ENCODE results near the gene SLC16A3. TPM values are rescaled to one million over a fixed set of nuclear protein-coding genes. Genes with fewer than 3 reads are reported as not detected.

The SLC16A3 gene
- total RNA-seq, 1 experiment from 2014 or later: 198 TPM

DNA sequence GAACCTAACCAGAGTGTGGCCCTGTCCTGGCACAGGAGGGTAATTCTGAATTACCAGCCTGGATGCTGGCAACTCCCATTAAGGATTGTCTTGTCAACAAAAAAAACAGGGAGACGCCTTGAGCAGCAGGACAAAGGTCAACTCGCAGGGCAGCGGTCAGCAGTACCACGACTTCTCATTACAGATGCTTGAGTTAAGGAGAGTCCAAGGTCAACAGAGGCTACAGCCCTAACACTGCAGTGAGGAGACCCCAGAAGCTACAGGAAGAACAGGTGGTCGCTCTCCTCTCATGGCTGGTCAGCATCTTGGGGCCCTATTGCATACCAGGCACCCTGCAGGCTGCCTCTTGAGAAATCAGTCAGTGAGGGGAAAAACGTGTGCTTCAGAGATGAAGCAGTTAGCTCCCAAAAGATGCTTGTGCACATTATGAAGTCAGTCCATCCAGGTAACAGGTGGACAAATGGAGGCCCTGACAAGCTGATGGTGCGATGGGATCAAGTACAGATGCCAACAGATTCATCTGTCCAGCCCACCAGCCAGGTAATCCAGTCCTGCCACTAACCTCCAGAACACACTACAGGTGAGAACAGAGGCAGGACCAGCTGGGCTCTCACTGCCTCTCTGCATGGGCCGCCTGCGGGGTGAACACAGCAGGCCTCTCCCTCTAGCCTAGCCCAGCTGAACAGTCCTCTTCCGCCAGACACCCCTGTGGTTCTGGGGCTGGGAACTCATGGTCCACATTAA, 40.5 kb downstream of the SLC16A3 start:
- TF ChIP-seq EZH2 (IDR thresholded peaks at IDR 0.05; ENCODE audit: low read depth): no peak
- TF ChIP-seq, protein P1, sequence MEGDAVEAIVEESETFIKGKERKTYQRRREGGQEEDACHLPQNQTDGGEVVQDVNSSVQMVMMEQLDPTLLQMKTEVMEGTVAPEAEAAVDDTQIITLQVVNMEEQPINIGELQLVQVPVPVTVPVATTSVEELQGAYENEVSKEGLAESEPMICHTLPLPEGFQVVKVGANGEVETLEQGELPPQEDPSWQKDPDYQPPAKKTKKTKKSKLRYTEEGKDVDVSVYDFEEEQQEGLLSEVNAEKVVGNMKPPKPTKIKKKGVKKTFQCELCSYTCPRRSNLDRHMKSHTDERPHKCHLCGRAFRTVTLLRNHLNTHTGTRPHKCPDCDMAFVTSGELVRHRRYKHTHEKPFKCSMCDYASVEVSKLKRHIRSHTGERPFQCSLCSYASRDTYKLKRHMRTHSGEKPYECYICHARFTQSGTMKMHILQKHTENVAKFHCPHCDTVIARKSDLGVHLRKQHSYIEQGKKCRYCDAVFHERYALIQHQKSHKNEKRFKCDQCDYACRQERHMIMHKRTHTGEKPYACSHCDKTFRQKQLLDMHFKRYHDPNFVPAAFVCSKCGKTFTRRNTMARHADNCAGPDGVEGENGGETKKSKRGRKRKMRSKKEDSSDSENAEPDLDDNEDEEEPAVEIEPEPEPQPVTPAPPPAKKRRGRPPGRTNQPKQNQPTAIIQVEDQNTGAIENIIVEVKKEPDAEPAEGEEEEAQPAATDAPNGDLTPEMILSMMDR (conservative IDR thresholded peaks at IDR 0.05): no peak
- Histone ChIP-seq H4K20me1 (ENCODE audit: insufficient read depth) (peaks cover 83% of the 10 kb centered on the region), H3F3A (ENCODE audit: insufficient read depth, low read depth) (peaks cover 47% of the 10 kb centered on the region), H3K79me2 (ENCODE audit: low read depth) (peaks cover 86% of the 10 kb centered on the region), H2AFZ (no peak overlapping the region), H3K36me3 (ENCODE audit: low read depth) (peaks cover 27% of the 10 kb centered on the region), H3K27ac (no peak overlapping the region), H3K27me3 (ENCODE audit: insufficient read depth, low read depth) (no peaks in the 10 kb centered on the region), H3K9me3 (ENCODE audit: insufficient read depth, low read depth) (no peaks in the 10 kb centered on the region), H3K4me1 (replicated peaks; ENCODE audit: insufficient read depth) (peaks cover 46% of the 10 kb centered on the region), H3K4me3 (no peak overlapping the region), H3K4me2 (no peak overlapping the region), H3K9me2 (ENCODE audit: insufficient read depth) (no peaks in the 10 kb centered on the region)
- CTCF ChIA-PET: no interaction called here
- intact Hi-C loops (cut with micrococcal nuclease; ENCODE audit: unreplicated experiment): no loop called here
- DNase-seq: no peak
- POLR2A ChIA-PET (ENCODE audit: unreplicated experiment): interaction anchor here (0.7 kb wide), 1 partner anchor 246 kb away, joined by 3 read pairs; the partner anchor contains the start of gene LRRC45
- BruUV-seq (replicated peaks): no TSS peak

DNA sequence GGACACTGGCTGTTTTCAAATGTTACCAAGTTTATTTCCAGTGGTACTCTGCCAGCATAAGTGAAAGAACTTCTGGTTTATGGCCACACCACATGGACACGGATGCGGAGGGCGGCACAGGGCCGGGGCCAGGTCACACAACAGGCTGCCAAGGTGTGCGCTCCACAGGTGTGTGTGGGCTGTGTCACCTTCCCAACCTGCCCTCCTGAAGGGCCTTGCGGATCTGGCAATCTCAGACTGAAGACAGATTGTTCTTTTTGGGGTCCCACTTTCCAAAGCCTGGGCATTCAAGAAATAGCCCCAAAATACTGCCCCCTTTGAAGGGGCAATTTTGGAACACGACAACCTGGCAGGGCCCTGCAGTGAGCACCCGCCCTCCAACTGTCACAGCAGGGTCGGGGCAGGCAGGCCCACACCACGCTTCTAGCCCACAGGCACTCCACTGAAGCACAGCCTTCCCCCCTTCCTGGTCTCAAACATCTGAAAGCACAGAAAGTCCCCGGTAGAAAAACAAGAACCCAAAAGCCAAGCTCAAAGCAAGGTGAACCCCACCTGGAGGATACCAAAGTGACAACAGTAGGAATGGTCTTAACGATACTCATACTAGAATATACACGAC, 41.1 kb downstream of the SLC16A3 start:
- intact Hi-C loops (cut with micrococcal nuclease; ENCODE audit: unreplicated experiment): no loop called here
- no peak overlapping the region for H2AFZ ChIP-seq
- POLR2A ChIA-PET (ENCODE audit: unreplicated experiment): interaction anchor here (0.7 kb wide), 1 partner anchor 247 kb away, joined by 3 read pairs; the partner anchor contains the start of gene LRRC45

DNA sequence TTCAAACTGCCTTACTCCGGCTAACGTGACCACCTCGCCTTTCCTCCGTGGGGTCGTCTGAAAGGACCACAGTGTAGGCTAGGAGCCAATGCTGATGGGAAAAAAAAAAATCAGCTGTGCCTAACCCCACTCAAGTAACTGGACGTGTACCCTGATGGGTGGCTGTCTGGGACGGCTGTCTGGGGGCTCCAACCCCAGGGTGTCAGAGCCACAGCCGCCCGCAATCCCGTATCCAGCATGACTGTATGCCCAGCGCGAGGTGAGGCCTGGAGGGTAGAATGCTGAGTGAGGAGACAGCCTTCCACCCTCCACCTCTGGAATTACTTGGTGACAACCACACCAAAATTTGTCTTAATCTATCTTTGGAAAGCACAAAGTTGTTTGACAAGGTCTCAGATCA, 41.8 kb downstream of the SLC16A3 start:
- DNase-seq: no peak
- no peak for TF ChIP-seq EZH2 (IDR thresholded peaks at IDR 0.05; ENCODE audit: low read depth)
- TF ChIP-seq, protein P1 (conservative IDR thresholded peaks at IDR 0.05): no peak
- H3F3A ChIP-seq (ENCODE audit: insufficient read depth, low read depth): peaks cover 39% of the 10 kb centered on the region
- H3K4me3 ChIP-seq: no peak overlapping the region
- no peak overlapping the region for H3K4me2 ChIP-seq
- ChIA-PET POLR2A (ENCODE audit: unreplicated experiment) (no interaction called here), CTCF (no interaction called here)
- H3K4me1 ChIP-seq (replicated peaks; ENCODE audit: insufficient read depth): peaks cover 46% of the 10 kb centered on the region
- H2AFZ ChIP-seq: no peak overlapping the region
- intact Hi-C loops (cut with micrococcal nuclease; ENCODE audit: unreplicated experiment): no loop called here
- H3K9me3 ChIP-seq (ENCODE audit: insufficient read depth, low read depth): no peaks in the 10 kb centered on the region
- no peaks in the 10 kb centered on the region for H3K27me3 ChIP-seq (ENCODE audit: insufficient read depth, low read depth)
- H3K79me2 ChIP-seq (ENCODE audit: low read depth): peaks cover 74% of the 10 kb centered on the region
- H3K9me2 ChIP-seq (ENCODE audit: insufficient read depth): no peaks in the 10 kb centered on the region
- H4K20me1 ChIP-seq (ENCODE audit: insufficient read depth): peaks cover 70% of the 10 kb centered on the region
- H3K27ac ChIP-seq: no peak overlapping the region
- H3K36me3 ChIP-seq (ENCODE audit: low read depth): peaks cover 20% of the 10 kb centered on the region
- BruUV-seq (replicated peaks): no TSS peak

More for the DNA sequence above, 41.1 kb downstream of the SLC16A3 start:
- peaks cover 81% of the 10 kb centered on the region for H3K79me2 ChIP-seq (ENCODE audit: low read depth)
- TF ChIP-seq, protein P1 (conservative IDR thresholded peaks at IDR 0.05): no peak
- TF ChIP-seq EZH2 (IDR thresholded peaks at IDR 0.05; ENCODE audit: low read depth): no peak
- DNase-seq: no peak
- H3K4me2 ChIP-seq: no peak overlapping the region
- H3K9me3 ChIP-seq (ENCODE audit: insufficient read depth, low read depth): no peaks in the 10 kb centered on the region
- no peaks in the 10 kb centered on the region for H3K27me3 ChIP-seq (ENCODE audit: insufficient read depth, low read depth)
- peaks cover 44% of the 10 kb centered on the region for H3F3A ChIP-seq (ENCODE audit: insufficient read depth, low read depth)
- no peak overlapping the region for H3K27ac ChIP-seq
- no TSS peak for BruUV-seq (replicated peaks)
- peaks cover 46% of the 10 kb centered on the region for H3K4me1 ChIP-seq (replicated peaks; ENCODE audit: insufficient read depth)
- no peaks in the 10 kb centered on the region for H3K9me2 ChIP-seq (ENCODE audit: insufficient read depth)
- H3K36me3 ChIP-seq (ENCODE audit: low read depth): peaks cover 24% of the 10 kb centered on the region
- CTCF ChIA-PET: no interaction called here
- peaks cover 76% of the 10 kb centered on the region for H4K20me1 ChIP-seq (ENCODE audit: insufficient read depth)
- no peak overlapping the region for H3K4me3 ChIP-seq

Data from PC-9 (cell line).